C4-2B (cell line): ENCODE data around the gene DENND4A.

Source experiments
- ZFX ChIP-seq: fragments of 450-650 bp; IDR thresholded peaks from 2 replicates; pipeline ENCODE4 v1.6.1; 2017
- TF ChIP-seq, protein P1 (sequence below): fragments of 450-650 bp; conservative IDR thresholded peaks from 2 replicates; pipeline ENCODE4 v1.5.1; 2017; ENCODE audit warnings: mild to moderate bottlenecking

DNA sequence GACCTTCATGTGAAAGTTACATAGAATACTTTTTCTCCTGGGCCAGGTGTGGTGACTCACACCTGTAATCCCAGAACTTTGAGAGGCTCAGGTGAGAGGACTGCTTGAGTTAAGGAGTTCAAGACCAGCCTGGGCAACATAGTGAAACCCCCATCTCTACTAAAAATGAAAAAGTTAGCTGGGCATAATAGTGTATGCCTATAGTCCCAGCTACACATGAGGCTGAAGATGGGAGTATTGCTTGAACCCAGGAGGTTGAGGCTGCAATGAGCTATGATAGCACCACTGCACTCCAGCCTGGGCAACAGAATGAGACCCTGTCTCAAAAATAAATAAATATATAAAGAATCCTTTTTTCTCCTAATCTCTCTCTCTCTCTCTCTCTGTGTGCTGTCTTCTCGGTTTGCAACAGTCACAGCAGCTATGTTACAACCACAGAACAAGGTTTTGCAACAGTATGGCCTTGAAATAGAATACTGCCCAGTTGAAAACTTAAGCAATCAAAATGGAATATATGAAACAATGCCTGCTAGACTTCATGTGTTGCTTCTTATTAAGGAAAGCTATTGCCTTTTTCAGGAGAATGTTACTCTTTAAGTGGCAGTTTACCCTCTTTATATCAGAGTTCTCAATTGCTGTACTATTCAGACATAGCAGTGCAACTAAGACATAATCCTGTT is 12.3 kb upstream of the DENND4A start:
- TF ChIP-seq, protein P1, sequence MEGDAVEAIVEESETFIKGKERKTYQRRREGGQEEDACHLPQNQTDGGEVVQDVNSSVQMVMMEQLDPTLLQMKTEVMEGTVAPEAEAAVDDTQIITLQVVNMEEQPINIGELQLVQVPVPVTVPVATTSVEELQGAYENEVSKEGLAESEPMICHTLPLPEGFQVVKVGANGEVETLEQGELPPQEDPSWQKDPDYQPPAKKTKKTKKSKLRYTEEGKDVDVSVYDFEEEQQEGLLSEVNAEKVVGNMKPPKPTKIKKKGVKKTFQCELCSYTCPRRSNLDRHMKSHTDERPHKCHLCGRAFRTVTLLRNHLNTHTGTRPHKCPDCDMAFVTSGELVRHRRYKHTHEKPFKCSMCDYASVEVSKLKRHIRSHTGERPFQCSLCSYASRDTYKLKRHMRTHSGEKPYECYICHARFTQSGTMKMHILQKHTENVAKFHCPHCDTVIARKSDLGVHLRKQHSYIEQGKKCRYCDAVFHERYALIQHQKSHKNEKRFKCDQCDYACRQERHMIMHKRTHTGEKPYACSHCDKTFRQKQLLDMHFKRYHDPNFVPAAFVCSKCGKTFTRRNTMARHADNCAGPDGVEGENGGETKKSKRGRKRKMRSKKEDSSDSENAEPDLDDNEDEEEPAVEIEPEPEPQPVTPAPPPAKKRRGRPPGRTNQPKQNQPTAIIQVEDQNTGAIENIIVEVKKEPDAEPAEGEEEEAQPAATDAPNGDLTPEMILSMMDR = no peak
- no peak for TF ChIP-seq ZFX
